ENCODE results near the gene NSUN3.

DNA sequence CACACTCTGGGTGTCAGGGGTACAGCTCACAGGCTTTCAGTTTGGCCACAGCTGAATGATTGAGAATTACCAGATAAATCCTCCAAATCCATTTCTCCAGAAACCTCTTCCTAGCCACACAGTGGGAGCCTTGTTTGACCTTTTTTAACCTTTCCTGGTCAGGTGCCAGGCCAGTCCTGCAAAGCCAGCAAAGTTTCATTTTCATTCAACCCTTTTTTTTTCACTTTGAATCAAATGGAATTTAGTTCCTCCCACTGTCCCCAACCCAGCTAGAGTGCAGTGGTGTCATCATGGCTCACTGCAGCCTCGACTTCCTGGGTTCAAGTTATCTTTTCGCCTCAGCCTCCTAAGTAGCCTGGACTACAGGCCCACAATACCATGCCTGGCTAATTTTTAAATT, 67.8 kb downstream of the NSUN3 start:
- TF ChIP-seq, protein P1, sequence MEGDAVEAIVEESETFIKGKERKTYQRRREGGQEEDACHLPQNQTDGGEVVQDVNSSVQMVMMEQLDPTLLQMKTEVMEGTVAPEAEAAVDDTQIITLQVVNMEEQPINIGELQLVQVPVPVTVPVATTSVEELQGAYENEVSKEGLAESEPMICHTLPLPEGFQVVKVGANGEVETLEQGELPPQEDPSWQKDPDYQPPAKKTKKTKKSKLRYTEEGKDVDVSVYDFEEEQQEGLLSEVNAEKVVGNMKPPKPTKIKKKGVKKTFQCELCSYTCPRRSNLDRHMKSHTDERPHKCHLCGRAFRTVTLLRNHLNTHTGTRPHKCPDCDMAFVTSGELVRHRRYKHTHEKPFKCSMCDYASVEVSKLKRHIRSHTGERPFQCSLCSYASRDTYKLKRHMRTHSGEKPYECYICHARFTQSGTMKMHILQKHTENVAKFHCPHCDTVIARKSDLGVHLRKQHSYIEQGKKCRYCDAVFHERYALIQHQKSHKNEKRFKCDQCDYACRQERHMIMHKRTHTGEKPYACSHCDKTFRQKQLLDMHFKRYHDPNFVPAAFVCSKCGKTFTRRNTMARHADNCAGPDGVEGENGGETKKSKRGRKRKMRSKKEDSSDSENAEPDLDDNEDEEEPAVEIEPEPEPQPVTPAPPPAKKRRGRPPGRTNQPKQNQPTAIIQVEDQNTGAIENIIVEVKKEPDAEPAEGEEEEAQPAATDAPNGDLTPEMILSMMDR (conservative IDR thresholded peaks at IDR 0.05; ENCODE audit: low read depth, low read length), result no peak
- TF ChIP-seq BHLHE40 (IDR thresholded peaks at IDR 0.05; ENCODE audit: low read depth, low read length) (no peak), RCOR1 (IDR thresholded peaks at IDR 0.05; ENCODE audit: insufficient replicate concordance, low read length) (no peak), POLR2A (IDR thresholded peaks at IDR 0.05; ENCODE audit: low read depth, low read length) (no peak), RFX5 (IDR thresholded peaks at IDR 0.05; ENCODE audit: low read depth, low read length) (no peak), RAD21 (IDR thresholded peaks at IDR 0.05; ENCODE audit: low read length) (no peak)
- TF ChIP-seq, protein P2, sequence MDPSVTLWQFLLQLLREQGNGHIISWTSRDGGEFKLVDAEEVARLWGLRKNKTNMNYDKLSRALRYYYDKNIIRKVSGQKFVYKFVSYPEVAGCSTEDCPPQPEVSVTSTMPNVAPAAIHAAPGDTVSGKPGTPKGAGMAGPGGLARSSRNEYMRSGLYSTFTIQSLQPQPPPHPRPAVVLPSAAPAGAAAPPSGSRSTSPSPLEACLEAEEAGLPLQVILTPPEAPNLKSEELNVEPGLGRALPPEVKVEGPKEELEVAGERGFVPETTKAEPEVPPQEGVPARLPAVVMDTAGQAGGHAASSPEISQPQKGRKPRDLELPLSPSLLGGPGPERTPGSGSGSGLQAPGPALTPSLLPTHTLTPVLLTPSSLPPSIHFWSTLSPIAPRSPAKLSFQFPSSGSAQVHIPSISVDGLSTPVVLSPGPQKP (IDR thresholded peaks at IDR 0.05; ENCODE audit: borderline replicate concordance, low read depth, low read length), result no peak
